Stimulated activated naive CD8-positive, alpha-beta T cell treated with anti-CD3 and anti-CD28 coated beads, Interleukin-15, Interleukin-2, amounts not matched to agents 100 ng/mL and 50 ng/mL, for 24 hours (primary cell): ENCODE results near the gene HEMK1.

Source experiments
- H3K27ac Mint-ChIP-seq: one replicate; pipeline ENCODE4 v1.8.0; 2021; ENCODE audit warnings: mild to moderate bottlenecking, mixed read lengths
- H3K27me3 Mint-ChIP-seq: one replicate; pipeline ENCODE4 v1.8.0; 2021; ENCODE audit warnings: mixed read lengths
- H3K36me3 Mint-ChIP-seq: one replicate; pipeline ENCODE4 v1.8.0; 2021; ENCODE audit warnings: low read depth, mixed read lengths
- H3K4me1 Mint-ChIP-seq: one replicate; pipeline ENCODE4 v1.8.0; 2021; ENCODE audit warnings: low read depth, mixed read lengths
- H3K4me3 Mint-ChIP-seq: one replicate; pipeline ENCODE4 v1.8.0; 2021; ENCODE audit warnings: mild to moderate bottlenecking, mixed read lengths
- H3K9me3 Mint-ChIP-seq: one replicate; pipeline ENCODE4 v1.8.0; 2021; ENCODE audit warnings: mixed read lengths

HEMK1 gene

GRCh38 chr3:50599115-50599715 lies 29.9 kb downstream of the HEMK1 start:
- H3K4me3 Mint-ChIP-seq = peak overlapping the region; percentile 80
- peaks cover 84% of the 10 kb centered on the region for H3K4me1 Mint-ChIP-seq
- H3K27ac Mint-ChIP-seq = peak overlapping the region; percentile 100
- peaks cover 28% of the 10 kb centered on the region for H3K36me3 Mint-ChIP-seq
- no peaks in the 10 kb centered on the region for H3K9me3 Mint-ChIP-seq
- no peaks in the 10 kb centered on the region for H3K27me3 Mint-ChIP-seq

DNA sequence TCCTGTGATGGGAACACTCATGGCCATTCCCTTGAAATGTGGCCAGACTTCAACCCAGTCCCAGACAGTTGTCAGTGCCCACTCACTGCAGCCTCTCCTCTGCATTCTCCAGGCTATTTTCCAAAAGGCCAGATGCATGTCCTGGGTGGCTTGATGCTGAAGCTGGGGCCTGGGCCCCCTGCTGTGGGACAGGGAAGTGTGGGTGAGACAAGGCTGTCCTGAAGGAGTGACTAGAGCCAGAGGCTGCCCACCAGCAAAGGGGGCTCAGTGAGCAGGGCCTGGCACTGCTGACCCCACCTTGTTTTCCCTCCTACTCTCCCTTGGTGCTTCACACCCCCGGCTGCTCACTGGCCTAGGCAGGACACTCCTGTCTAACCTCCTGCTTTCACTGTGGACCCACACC lies 30.4 kb downstream of the HEMK1 start:
- H3K36me3 Mint-ChIP-seq = peaks cover 33% of the 10 kb centered on the region
- no peaks in the 10 kb centered on the region for H3K9me3 Mint-ChIP-seq
- peaks cover 84% of the 10 kb centered on the region for H3K4me1 Mint-ChIP-seq
- H3K27me3 Mint-ChIP-seq = no peaks in the 10 kb centered on the region
- peak overlapping the region; percentile 80 for H3K4me3 Mint-ChIP-seq
- H3K27ac Mint-ChIP-seq = peak overlapping the region; percentile 100

GRCh38 chr3:50600141-50600753 lies 30.9 kb downstream of the HEMK1 start:
- no peaks in the 10 kb centered on the region for H3K9me3 Mint-ChIP-seq
- H3K27ac Mint-ChIP-seq = peak overlapping the region; percentile 100
- H3K4me1 Mint-ChIP-seq = peaks cover 84% of the 10 kb centered on the region
- peak overlapping the region; percentile 80 for H3K4me3 Mint-ChIP-seq
- peaks cover 34% of the 10 kb centered on the region for H3K36me3 Mint-ChIP-seq
- H3K27me3 Mint-ChIP-seq = no peaks in the 10 kb centered on the region

- Mint-ChIP-seq H3K27ac (peak overlapping the region; percentile 100), H3K4me3 (peak overlapping the region; percentile 80), H3K36me3 (peaks cover 40% of the 10 kb centered on the region), H3K9me3 (no peaks in the 10 kb centered on the region), H3K27me3 (no peaks in the 10 kb centered on the region), H3K4me1 (peaks cover 84% of the 10 kb centered on the region)
Measured at GRCh38 chr3:50600841-50601591, 31.7 kb downstream of the HEMK1 start.

DNA sequence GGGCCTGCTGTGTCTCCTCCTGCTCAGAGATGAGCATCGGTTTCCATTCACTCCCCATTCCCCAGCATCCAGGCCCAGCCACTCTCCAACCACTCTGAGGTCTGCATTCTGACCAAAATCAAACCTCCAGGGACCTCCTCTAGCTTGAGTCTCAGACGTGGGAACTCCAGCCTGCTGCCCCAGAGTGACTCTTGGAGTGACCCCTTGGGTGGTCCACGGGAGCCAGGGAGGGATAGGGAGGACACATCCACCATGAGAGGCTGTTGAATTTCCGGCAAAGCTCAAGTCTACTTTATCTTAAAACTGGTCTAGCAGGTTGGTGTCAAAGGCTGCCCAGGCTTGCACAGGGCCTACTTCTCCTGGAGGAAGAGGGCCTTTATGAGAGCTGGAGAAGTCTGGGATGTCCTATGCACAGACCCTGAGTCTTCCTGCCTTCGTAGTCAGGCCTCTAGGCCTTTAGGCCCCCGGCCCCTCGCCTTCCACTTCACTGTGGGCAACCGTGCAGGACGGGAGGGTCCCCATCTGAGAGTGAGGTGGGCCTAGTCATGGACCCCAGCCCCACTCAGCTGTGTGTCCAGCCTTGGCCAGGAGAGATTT lies 33.4 kb downstream of the HEMK1 start:
- Mint-ChIP-seq H3K9me3 (no peaks in the 10 kb centered on the region), H3K4me3 (peak overlapping the region; percentile 80), H3K36me3 (peaks cover 57% of the 10 kb centered on the region), H3K27me3 (no peaks in the 10 kb centered on the region), H3K27ac (peak overlapping the region; percentile 100), H3K4me1 (peaks cover 89% of the 10 kb centered on the region)

- Mint-ChIP-seq H3K27ac (peak overlapping the region; percentile 100), H3K4me1 (peaks cover 89% of the 10 kb centered on the region), H3K27me3 (no peaks in the 10 kb centered on the region), H3K36me3 (peaks cover 57% of the 10 kb centered on the region), H3K9me3 (no peaks in the 10 kb centered on the region), H3K4me3 (peak overlapping the region; percentile 99)
Measured at GRCh38 chr3:50603261-50604109, 34.2 kb downstream of the HEMK1 start.

DNA sequence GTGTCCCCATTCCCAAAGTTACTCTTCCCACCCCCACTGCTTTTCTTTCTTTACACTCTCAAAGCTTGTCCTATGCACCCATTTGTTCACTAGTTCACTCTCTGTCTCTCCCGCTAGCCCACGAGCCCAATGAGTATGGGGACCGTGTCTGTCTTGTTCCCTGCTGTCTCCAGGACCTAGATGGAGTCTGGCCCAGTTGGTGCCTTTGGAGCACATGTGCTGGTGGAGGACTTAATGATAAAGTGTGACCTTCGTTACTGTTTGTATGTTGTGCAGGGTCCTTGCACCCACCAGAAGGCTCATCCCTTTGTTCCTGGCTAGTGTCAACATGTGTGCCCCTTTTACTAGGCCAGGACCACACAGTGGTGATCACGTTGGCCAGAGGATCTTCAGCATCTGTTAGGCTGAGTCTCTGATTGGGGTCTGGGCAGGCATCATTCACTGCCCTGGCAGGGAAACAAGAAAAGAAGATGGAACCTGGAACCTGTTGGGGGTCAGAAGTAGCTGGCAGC lies 34.8 kb downstream of the HEMK1 start:
- Mint-ChIP-seq H3K27me3 (no peaks in the 10 kb centered on the region), H3K27ac (peak overlapping the region; percentile 100), H3K4me3 (peak overlapping the region; percentile 99), H3K36me3 (peaks cover 63% of the 10 kb centered on the region), H3K9me3 (no peaks in the 10 kb centered on the region), H3K4me1 (peaks cover 87% of the 10 kb centered on the region)

GRCh38 chr3:50604628-50605588 lies 35.6 kb downstream of the HEMK1 start:
- Mint-ChIP-seq H3K27ac (peak overlapping the region; percentile 100), H3K4me1 (peaks cover 84% of the 10 kb centered on the region), H3K27me3 (no peaks in the 10 kb centered on the region), H3K4me3 (peak overlapping the region; percentile 99), H3K36me3 (peaks cover 67% of the 10 kb centered on the region), H3K9me3 (no peaks in the 10 kb centered on the region)

- Mint-ChIP-seq H3K4me1 (peaks cover 74% of the 10 kb centered on the region), H3K27me3 (no peaks in the 10 kb centered on the region), H3K27ac (peak overlapping the region; percentile 100), H3K9me3 (no peaks in the 10 kb centered on the region), H3K36me3 (peaks cover 77% of the 10 kb centered on the region), H3K4me3 (peak overlapping the region; percentile 99)
Measured at GRCh38 chr3:50605901-50606326, 36.6 kb downstream of the HEMK1 start.

DNA sequence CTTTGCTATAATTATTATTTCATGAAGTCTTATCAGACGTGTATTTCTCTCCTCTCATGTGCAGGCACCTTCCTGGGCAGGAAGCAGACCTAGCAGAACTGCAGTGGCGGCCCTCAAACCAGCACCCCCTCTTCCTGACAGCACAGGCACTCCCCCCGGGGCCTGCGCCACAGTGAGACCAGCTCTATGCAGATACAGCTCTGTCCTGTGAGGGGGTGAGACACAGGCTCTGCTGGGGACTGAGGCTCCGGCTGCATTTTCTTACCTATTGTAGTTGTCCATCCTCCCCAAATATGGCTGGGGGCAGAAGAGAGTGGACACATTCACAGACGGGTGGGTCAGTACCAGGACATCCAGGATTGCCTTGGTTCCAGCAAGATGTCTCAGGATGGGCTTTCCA lies 37.3 kb downstream of the HEMK1 start:
- H3K4me1 Mint-ChIP-seq = peaks cover 67% of the 10 kb centered on the region
- H3K4me3 Mint-ChIP-seq = peak overlapping the region; percentile 99
- H3K36me3 Mint-ChIP-seq = peaks cover 82% of the 10 kb centered on the region
- no peaks in the 10 kb centered on the region for H3K9me3 Mint-ChIP-seq
- H3K27ac Mint-ChIP-seq = peak overlapping the region; percentile 100
- no peaks in the 10 kb centered on the region for H3K27me3 Mint-ChIP-seq

DNA sequence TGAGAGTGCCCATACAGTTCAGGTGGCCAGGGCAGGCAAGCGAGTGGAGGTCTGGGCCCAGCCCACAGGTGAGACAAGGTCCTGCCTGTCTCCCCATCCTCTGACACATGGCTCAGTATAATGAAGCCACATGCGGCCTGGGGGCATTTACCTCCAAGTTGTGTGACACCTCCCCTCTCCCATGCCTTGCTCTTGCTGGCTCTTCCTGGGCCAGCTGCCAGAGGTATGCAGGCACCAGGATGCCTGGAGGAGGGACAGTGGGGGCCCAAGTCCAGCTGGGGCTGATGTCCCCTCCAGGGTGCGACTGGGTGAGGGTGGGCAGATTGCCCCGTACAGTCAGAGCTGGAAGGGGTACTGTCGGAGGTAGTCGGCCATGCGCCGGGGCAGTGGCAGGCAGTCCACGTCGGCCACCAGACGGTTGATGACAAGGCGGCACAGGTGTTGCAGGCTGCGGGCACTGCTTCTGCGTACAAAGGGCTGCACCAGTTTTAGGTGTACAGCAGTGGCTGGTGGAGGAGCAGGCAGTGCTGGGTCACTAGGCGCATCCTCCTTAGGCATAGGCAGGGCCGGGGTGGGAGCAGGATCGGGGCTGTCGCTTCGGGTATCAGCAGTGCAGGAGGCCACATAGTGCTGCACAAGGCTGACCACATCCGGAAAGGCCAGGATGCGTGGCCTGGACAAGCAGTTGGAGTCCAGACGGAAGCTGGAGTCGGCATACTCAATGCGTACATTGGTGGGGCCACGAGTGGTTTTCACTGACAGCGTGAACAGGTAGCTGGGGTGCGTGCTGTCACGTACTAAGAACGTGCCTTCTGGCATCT lies 38.2 kb downstream of the HEMK1 start:
- H3K27me3 Mint-ChIP-seq = no peaks in the 10 kb centered on the region
- peak overlapping the region; percentile 99 for H3K4me3 Mint-ChIP-seq
- peaks cover 90% of the 10 kb centered on the region for H3K36me3 Mint-ChIP-seq
- peak overlapping the region; percentile 100 for H3K27ac Mint-ChIP-seq
- H3K9me3 Mint-ChIP-seq = no peaks in the 10 kb centered on the region
- peaks cover 66% of the 10 kb centered on the region for H3K4me1 Mint-ChIP-seq

- no peaks in the 10 kb centered on the region for H3K27me3 Mint-ChIP-seq
- peaks cover 93% of the 10 kb centered on the region for H3K36me3 Mint-ChIP-seq
- peak overlapping the region; percentile 100 for H3K27ac Mint-ChIP-seq
- H3K9me3 Mint-ChIP-seq = no peaks in the 10 kb centered on the region
- peaks cover 61% of the 10 kb centered on the region for H3K4me1 Mint-ChIP-seq
- peak overlapping the region; percentile 99 for H3K4me3 Mint-ChIP-seq
Measured at GRCh38 chr3:50608278-50608677, 39.0 kb downstream of the HEMK1 start.
